Stimulated activated CD8-positive, alpha-beta memory T cell treated with anti-CD3 and anti-CD28 coated beads, Interleukin-2, amount 100 ng/mL, for 1 hour (primary cell): ENCODE results near the gene MFN2.

ENCODE experiments used
- DNase-seq, 2 donors: peaks; one replicate each; pipeline ENCODE4 v3.0.0-alpha.2; 2020; ENCODE audit warnings: low read depth in 2 of 2

Gene MFN2

DNA sequence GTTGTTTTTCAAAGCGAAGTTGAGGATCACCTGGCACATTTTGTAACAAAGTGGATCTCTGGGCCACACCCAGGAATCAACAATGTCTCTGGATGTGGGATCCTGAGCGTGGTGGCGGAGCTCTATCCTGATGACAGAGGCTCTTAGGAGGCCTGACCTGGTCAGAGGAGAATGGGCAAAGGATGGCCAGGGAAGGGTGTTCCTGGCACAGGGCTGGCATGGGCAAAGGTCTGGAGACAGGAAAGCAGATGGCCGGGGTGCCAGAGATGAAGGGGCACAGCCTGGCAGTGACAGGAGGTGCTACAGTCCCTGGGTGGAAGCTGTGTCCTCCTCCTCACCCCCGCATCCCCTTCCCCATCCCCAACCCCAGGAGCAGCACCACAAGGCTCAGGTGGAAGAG, 20.0 kb upstream of the MFN2 start:
- no peak for DNase-seq

DNA sequence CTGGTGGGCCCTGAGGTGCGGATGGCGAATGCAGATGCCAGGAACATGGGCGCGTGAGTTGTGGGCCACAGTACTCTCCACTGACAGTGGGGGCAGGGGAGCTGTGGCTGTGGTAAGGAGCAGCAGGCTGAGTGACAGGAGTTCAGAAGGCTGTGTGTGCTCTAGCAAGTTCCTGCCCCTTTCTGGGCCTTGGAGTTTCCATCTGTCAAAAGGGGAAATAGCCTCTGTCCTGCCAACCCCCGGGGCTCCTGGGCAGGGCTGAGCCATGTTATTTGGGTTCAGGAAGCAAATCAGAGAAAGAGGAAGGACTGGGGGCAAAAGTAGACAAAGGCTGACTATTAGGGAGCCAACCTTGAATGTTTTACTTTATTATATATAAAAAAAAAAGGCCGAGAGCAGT, 19.5 kb upstream of the MFN2 start:
- no peak for DNase-seq

DNA sequence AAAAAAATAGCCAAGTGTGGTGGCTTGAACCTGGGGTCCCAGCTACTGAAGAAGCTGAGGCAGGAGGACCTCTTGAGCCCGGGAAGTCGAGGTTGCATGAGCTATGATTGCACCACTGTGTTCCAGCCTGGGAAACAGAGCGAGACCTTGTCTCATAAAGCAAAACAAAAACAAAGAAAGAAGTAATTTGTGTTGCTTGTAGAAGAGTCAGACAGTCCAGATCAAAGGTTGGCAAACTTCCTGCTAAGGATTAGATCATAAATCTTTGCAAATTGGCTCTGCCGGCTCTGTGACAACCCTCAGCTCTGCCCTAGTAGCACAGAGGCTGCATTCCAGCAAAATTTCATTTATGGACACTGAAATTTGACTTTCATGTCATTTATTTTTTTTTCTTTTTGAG, 19.0 kb upstream of the MFN2 start:
- DNase-seq: no peak

DNA sequence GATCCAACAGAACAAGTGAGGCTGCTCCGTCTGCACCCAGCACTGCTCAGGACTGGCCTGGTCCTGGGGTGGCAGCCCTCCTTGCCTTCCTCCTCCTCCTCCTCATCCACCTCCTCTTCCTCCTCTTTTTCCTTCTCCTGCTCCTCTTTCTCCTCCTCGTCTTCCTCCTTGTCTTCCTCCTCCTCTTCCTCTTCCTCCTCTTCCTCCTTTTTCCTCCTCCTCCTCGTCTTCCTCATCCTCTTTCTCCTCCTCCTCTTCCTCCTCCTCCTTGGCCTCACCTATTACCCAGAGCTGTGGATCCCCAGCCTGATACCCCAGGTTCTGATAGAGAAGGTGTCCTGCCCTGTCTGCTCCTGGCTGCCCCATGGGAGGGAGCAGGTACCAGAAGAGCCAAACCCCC, 16.6 kb upstream of the MFN2 start:
- DNase-seq: no peak

DNA sequence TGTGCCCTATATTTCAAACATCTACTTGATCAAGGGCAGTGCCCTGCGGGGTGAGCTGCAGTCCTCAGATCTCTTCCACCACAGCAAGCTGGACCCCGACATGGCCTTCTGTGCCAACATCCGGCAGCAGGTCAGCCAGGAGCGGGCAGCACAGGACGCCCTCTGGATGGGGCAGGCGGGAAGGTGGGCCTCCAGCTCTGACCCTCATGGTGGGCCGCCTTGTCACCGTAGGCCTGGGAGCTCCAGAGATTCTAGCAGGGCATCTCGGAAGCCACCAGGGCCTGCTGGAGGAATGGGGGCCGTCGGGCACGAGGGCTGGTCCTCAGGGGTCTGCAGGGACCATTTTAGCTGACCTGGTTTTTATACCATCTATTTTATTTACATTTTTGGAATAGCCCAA, 15.6 kb upstream of the MFN2 start:
- DNase-seq: no peak

DNA sequence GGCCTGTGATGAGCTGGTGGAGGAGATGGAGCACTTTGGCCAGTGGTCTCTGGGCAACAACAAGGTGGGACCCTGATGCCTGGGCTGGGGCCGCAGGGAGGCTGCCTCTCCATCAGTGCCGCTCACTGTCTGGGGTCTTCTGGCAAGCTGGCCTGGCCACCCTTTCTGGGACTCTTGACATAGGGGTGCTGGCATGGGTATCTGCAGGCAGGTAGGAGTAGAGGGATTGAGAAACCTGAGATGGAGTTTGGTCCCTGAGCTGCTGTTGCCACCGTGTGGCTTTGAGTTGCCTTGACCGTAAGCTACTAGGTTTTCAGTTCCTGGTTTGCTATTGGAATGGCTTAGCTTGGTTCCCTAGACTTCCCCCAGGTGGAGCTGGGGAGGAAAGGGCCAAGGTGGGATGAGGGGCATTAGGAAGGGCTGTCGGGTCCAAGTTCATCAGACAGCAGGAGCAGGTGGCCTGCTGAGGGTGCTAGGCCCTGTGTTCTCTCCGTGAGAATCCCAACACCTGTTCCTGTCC, 13.2 kb upstream of the MFN2 start:
- no peak for DNase-seq

DNA sequence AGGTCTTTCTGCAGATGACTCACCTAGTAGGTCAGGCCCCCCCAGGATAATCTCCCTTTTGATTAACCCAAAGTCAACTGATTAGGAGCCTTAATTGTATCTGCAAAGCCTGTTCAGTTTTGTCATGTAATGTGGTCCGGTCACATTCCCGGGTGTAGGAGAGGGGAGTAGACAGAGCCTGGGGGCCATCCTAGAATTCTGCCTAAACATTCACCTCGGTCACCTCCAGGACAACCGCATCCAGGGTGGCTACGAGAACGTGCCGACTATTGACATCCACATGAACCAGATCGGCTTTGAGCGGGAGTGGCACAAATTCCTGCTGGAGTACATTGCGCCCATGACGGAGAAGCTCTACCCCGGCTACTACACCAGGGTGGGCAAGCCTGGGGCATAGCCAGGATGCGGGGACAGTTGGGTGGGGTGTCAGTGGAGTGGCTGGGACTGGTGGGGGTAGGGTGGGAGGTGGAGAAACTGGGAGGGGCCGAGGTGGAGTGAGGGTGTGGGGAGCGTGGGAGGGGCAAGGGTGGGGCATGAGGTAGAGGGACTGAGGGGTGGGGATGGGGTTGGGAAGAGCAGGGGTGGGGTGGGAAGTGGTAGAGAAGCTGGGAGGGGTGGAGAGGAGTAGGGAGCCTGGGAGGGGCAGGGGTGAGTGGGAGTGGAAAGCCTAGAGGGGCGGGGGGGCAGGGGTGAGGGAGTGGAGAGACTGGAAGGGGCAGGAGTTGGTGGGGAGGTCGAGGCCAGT, 9.6 kb upstream of the MFN2 start:
- no peak for DNase-seq

DNA sequence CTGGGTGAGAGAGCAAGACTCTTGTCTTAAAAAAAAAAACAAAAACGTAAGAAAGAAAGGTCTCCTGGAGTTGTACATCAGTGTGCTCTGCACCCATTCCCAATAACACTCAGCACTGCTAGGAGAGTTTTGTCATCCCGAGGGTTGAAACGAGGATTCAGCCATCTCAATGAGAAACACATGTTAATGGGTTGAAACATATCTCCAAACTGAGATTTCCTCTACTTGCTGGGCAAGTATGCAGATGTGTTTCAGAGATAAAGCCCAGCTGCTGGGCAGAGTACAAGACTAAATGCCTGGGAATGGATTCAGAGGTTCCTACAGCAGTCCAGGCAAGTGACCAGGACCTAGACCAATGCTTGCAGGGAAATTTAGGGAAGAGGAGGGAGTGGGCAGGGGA, 2.6 kb upstream of the MFN2 start:
- no peak for DNase-seq

DNA sequence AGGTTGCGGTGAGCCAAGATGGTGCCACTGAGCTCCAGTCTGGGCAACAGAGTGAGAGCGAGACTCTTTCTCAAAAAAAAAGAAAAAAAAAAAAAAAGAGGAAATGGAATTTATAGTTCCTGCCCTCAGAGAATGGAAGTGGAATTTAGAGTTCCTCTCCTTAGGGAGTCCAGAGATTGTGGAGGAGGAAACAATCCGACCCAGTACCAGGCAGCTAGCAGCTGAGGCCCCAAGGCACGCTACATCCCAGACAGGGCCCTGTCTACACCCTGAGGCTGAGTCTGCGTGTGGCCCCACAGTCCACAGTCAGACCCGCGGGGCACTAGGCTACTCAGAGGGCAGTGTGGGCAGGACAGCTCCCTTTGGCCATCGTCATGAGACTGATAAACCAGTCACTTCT, 1.9 kb upstream of the MFN2 start:
- DNase-seq: no peak

DNA sequence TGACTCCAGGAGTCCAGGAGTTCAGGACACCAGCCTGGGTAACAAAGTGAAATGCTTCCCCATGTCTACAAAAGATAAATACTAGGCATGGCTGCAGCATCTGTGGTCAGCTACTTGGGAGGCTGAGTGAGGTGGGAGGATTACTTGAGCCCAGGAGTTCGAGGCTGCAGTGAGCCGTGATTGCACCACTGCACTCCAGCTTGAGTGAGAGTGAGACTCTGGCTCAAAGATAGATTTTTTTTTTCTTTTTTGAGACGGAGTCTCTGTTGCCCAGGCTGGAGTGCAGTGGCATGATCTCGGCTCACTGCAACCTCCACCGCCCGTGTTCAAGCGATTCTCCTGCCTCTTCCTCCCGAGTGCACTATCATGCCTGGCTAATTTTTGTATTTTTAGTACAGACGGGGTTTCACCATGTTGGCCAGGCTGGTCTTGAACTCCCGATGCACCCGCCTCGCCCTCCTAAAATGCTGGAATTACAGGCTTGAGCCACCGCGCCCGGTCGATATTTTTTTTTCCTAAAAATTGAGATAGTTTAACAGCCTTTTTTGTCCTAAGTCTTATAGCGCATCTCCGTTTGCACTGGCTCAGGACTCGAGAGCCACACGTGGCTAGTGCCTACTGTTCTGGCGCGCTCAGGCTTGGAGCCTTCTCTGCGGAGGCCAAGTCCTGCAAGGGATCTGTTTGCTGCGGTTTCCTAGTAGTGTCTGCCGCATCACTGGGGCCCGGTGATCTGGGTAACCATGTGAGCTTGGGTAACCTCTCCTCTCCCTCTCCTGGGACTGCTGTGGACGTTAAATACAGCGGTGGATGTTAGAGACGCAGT, 1.0 kb upstream of the MFN2 start:
- DNase-seq: no peak

DNA sequence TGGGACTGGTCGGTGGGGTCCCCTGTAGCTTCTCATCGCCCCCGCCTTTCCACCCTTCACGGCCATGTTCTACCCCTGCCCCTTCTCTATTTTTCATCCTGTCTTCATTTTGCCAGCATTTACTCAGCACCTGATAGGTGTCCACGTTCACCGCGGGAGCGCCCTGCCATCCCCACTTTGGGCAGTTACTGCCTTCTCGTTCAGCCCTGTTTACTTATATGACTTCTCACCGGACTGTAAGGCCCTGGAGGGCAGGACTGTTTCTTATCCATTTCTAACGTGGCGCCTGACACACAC, 380 bp downstream of the MFN2 start:
- no peak for DNase-seq

DNA sequence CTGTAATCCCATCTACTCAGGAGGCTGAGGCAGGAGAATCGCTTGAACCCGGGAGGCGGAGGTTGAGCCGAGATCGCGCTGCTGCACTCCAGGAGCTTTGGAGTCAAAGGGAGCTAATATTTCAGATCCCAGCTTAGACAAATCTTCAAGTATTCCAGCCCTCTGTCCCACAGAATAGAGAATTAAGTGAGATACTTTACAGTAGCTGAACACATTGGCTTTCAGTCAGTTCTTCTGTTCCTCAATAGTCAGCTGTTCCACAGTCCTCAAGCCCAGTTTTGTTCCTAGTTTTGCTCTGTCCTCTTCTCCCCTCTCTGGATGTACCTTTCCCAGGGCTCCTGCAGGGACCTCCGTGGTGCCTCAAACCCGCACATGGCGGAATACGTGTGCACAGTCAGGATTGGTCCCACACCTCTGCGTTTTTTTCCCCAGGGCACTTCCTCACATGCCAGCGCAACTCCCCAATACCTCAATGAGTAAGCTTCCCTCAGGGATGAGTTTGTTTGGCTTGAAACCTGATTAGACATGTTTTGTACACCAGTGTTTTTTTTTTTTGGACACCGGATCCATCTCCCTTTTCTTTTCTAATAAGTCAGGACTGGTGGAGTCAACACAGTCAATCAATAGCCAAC, 1.2 kb downstream of the MFN2 start:
- DNase-seq: no peak

DNA sequence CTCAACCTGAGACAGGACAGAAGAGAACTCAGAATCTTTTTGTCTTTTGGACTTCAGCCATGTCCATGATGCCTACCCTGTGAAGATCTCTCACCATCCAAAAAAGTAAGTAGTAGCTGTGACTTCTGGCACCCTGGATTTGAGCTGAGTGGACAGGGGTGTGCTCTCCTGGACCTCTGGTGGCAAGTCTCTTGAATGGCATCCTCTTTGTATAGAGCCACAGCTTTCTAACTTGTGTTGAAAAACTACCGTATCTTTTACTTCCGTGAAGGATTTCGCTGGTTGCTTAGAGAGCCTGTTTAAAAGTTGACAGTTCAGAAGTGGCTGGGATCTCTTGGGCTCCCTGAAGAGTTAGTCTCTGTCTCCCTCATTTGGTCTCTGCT, 1.8 kb downstream of the MFN2 start:
- DNase-seq: no peak

DNA sequence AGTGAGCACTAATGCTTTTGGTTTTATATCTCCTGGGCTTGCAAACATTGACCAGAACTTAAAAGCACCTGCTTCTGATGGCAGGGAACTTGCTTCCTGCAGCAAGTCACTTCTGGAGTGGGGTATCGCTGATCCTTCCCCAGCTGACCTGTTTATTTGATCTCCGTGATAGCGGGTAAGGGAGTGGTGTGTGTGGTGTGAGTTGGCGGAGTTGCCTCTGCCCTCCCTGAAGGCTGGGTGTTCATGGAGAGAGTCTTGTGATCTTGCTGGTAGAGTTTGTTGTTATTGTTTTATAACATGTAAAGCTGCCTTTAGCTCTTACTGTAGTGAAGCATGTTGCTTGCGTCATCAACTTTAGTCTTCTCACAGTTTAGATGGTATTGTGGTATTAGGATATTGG, 3.9 kb downstream of the MFN2 start:
- no peak for DNase-seq

DNA sequence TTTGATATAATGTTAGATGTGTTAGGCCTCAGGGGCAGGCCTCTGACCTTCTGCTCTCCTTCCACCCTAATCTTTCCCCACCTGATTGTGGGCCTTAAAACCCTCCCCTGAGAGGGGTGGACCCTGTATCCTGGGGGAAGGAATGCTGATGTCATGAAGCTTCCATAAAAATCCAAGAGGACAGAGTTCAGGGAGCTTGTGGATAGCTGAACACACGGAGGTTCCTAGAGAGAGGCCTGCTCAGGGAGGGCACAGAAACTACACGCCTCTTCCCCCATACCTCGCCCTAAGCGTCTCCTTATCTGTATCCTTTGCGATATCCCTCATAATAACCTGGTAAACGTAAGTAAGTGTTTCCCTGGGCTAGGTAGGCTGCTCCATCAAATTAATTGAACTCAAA, 4.3 kb downstream of the MFN2 start:
- DNase-seq: no peak

DNA sequence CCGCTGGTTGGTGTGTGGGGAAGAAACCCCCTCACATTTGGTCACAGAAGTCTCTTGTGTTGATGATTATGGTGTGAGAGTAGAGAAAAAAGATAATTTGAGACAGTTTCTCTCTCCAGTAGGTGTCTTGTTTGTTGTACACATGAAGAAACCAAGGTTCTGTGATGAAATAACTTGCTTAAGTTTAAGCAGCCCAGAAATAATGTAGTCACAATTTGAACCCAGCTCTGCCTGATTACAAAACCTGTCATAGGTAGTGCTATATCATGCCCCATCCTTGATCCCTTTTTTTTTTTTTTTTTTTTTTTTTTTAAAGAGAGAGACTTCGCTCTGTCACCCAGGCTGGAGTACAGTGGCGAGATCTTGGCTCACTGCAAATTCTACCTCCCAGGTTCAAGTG, 4.9 kb downstream of the MFN2 start:
- DNase-seq: no peak

DNA sequence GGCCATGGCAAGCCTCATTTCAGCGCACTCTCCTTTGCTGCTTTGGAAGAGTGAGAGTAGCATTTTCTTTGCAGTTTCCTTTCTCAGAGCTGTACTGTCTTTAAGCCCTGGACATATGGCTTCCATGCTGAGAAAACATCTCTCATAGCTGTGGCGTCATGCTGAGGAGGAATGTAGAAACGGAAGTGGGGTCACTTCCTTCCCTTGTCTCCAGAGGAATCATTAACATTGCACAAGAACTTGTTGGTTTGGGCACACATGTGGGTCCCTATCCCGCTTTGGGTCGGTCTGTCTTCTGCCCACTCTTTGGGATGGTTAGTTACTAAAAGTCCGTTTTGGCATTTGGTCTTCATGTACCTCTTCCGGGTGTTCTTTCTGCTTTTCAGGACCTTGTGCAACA, 5.6 kb downstream of the MFN2 start:
- no peak for DNase-seq

DNA sequence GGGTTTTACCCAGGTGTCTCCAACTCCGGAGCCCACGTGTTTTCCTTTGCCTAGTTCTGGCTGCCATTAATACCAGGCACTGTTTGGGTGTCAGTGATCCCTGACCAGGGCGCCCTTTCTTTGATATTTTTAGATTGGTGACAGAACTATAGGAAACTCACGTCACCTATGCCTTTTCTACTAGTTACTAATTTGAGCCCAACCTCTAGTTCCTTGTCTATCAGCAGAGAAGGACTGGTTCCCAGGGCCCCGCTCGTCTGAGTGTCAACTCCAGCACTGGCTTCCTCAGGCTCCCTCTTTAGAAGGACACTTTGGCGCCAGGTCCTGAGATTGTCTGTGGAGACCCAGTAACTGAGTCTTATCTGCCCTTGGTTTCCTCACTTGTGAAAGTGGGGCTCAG, 9.4 kb downstream of the MFN2 start:
- DNase-seq: no peak

DNA sequence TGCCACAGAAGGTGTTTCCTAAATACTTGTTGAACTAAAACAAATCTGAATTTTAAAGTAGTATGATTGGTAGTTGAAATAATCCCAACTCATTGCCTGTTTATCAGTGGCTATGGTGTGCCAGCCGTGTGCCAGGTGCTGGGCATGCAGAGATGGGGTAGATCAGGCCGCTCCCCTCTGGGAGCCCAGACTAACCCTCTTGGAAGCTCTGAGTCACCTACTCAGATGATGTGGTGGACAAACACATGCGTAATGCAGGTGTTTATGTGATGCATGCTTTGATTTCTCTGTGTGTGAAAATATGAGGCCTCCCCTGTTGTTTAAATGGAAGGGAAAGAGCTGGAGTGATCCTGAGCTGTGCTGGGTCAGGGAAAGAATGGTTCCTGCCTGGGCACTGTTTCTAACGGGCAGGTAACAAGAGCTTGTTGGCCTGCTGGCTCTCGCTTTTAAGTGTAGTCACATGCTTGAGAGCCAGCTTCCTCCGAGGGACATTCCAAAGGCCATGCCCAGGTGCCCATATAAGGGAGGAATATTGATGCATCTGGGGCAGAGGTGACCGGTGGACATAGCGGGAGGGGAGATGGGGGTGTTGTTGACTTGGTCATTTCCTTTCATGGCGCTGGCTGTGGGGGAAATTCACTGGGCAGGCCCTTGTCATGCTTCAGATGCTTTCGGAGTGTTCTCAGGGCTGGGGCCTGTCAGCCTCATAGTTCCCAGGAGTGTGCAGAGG, 10.2 kb downstream of the MFN2 start:
- DNase-seq: no peak

DNA sequence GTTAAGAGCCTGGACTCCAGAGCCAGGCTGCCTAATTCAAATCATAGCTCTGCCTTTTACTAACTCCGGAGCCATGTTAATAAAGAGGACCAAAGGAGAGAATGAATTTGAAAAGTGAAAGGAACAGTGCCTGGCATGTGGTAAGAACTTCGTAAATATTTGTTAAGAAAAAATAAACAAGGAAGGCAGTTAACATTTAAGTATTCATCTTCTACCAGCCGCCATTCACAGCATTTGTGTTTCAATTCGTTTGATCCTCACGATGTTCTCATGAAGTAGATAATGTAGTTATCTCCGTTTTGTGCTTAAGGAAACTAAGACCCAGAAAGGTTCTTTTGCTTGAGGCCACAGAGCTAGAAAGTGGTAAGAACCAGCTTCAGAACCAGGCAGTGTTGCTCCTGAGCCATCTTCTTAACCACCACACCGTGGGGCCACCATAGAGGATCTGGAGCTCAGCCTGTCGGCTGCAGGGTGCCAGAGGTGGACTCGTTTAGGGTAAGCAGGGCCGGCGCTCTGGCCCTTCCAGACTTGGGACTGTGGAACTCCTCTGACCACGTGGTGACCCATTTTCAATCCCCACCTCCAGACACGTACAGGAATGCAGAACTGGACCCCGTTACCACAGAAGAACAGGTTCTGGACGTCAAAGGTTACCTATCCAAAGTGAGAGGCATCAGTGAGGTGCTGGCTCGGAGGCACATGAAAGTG, 11.9 kb downstream of the MFN2 start:
- DNase-seq: no peak

DNA sequence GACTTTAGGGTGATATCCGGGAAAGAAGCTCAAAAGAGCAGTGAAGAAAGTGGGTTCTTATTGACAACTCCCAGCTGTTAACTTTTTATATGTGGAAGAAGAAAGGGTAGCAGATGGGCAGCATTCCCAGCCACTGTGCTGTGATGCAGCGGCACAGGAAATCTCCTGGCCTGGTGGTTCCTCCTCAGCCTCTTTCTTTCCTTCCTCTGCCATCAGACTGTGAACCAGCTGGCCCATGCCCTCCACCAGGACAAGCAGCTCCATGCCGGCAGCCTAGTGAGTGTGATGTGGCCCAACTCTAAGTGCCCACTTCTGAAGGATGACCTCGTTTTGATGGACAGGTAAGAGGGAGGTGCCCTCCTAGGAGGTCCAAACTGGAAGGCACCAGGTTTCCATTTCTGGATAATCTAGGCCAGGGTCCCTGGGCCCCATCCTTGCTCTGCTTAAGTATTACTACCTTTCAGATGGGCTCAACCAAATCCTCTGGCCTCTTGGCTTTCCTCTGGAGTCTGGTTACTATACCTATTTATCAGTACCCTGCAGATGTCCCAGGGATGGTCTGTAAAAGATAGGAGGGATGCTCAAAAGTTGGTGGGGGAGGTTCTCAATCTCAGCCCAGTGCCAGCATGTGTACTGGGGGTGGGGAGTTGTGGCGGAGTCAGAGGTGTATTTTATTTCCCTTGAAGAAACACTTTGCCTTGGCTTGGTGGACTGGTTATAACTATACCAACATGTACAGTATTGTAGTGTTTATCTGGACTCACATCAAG, 17.0 kb downstream of the MFN2 start:
- no peak for DNase-seq
